ENCODE results near the gene SEMA4A.

DNA sequence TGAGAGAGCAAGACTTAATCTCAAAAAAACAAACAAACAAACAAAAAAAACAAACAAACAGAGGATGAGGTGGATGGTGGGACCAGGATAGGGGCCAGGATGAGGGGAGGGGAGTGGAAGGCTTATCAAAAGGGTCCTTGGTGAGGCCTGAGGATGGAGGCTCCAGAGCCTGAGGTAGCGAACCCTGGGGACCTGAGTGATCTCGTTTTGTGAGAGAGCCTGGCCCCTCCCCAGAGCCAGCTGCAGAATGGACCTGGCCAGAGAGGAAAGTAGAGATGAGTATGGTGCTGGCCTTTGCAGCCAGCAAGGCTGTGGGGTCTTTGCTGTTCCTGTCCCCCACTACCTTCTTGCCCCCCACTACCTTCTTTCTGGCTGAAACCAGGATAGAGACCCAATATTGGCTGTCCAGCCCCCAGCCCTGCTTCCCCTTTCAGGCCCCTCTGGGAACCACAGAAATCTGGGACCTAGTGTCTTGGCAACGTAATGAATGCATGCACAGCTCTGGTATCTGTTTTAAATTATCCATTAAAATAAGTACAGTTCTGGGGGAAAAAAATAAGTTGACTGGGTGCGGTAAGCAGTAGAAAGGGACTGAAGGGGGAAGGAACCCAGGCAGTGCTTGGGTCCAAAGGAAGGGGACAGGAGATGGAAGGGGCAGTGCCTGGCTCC lies 40.0 kb upstream of the SEMA4A start:
- TF ChIP-seq RAD21 (IDR thresholded peaks at IDR 0.05) (no peak), TAF1 (conservative IDR thresholded peaks at IDR 0.05) (no peak)
- TF ChIP-seq, protein P1, sequence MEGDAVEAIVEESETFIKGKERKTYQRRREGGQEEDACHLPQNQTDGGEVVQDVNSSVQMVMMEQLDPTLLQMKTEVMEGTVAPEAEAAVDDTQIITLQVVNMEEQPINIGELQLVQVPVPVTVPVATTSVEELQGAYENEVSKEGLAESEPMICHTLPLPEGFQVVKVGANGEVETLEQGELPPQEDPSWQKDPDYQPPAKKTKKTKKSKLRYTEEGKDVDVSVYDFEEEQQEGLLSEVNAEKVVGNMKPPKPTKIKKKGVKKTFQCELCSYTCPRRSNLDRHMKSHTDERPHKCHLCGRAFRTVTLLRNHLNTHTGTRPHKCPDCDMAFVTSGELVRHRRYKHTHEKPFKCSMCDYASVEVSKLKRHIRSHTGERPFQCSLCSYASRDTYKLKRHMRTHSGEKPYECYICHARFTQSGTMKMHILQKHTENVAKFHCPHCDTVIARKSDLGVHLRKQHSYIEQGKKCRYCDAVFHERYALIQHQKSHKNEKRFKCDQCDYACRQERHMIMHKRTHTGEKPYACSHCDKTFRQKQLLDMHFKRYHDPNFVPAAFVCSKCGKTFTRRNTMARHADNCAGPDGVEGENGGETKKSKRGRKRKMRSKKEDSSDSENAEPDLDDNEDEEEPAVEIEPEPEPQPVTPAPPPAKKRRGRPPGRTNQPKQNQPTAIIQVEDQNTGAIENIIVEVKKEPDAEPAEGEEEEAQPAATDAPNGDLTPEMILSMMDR (IDR thresholded peaks at IDR 0.05; ENCODE audit: low read depth, low read length, missing input control), result no peak
